Thyroid gland (tissue), 4 donors: ENCODE data around the gene ZIC1. TPM values are rescaled to one million over a fixed set of nuclear protein-coding genes. Genes with fewer than 3 reads are reported as not detected.
A peak's percentile ranks its signal among the peaks of the same experiment; 100 is the strongest.

Source experiments
- DNase-seq, 2 donors: peaks; one replicate each; pipeline ENCODE4 v3.0.0-alpha.2; 2019
- H3K27ac ChIP-seq, 3 donors: fragments of 200-600 bp; sonication (generic); 1 replicate in 2 of 3; 2 replicates in 1 of 3; pipeline ENCODE4 v1.5.1; 2016 to 2019; ENCODE audit warnings: mild to moderate bottlenecking in 1 of 3, moderate library complexity in 1 of 3
- H3K27me3 ChIP-seq: fragments of 200-600 bp; sonication (generic); one replicate; pipeline ENCODE4 v1.5.1; 2019
- H3K36me3 ChIP-seq, 2 donors: fragments of 200-600 bp; sonication (generic); one replicate each; pipeline ENCODE4 v1.5.1; 2016 to 2019
- H3K4me1 ChIP-seq, 2 donors: fragments of 200-600 bp; sonication (generic); one replicate each; pipeline ENCODE4 v1.5.1; 2017 to 2019
- H3K4me3 ChIP-seq, 3 donors: fragments of 200-600 bp; sonication (generic); replicated peaks in 1 of 3; 1 replicate in 2 of 3; 2 replicates in 1 of 3; pipeline ENCODE4 v1.5.1; 2016; ENCODE audit warnings: mild to moderate bottlenecking in 1 of 3
- H3K9me3 ChIP-seq: fragments of 200-600 bp; sonication (generic); one replicate; pipeline ENCODE4 v1.5.1; 2017
- CTCF ChIP-seq, 6 experiments: fragments of 200-600 bp in 3 of 6; fragments of 450-650 bp in 3 of 6; sonication (generic) in 3 of 6; IDR thresholded peaks; one replicate each; pipeline ENCODE4 v1.5.1; 2016 to 2019; ENCODE audit warnings: antibody characterized with exemption in 6 of 6, mild to moderate bottlenecking in 2 of 6, inconsistent platforms in 1 of 6, moderate library complexity in 1 of 6
- POLR2A ChIP-seq, 2 donors: fragments of 450-650 bp; IDR thresholded peaks; one replicate each; pipeline ENCODE4 v1.6.1; 2017; ENCODE audit warnings: antibody characterized with exemption in 2 of 2, mild to moderate bottlenecking in 2 of 2, moderate library complexity in 1 of 2
- WGBS, 2 donors: methylation state at CpG; one replicate each; pipeline ENCODE4 v1.1.5; 2017; 5-methylcytosine and 5-hydroxymethylcytosine counted together
- intact Hi-C: fragments of 100-400 bp; cut with DNase I; formaldehyde crosslinking; loops from one replicate; pipeline ENCODE4 v1.15.1; 2023
- total RNA-seq, 4 donors: library from RNA; depleted of rRNA; stranded (reverse); fragments of >200 nt; gene quantifications; one replicate each; pipeline ENCODE4 v1.2.3, GENCODE V29; 2016

ZIC1 gene
- total RNA-seq, 4 donors from 2014 or later, result not detected

- Histone ChIP-seq H3K36me3 (no peaks in the 10 kb centered on the region), H3K27ac (no peak overlapping the region), H3K27me3 (peaks cover 86% of the 10 kb centered on the region), H3K4me1 (peaks cover 12 to 43% of the 10 kb centered on the region in 2 donors), H3K9me3 (no peaks in the 10 kb centered on the region), H3K4me3 (peak overlapping the region in 1 of 3 donors; percentile 4)
- 4 to 8% methylated on average over 23 to 37 of the region's 61 CpGs for WGBS, 2 donors
- intact Hi-C loops, result no loop called here
- no peak for DNase-seq
- TF ChIP-seq POLR2A (IDR thresholded peaks at IDR 0.05), result no peak
- TF ChIP-seq CTCF (IDR thresholded peaks at IDR 0.05), result no peak
Measured at GRCh38 chr3:147410526-147411237, 1.5 kb downstream of the ZIC1 start.

GRCh38 chr3:147411238-147411814 lies 2.2 kb downstream of the ZIC1 start:
- H3K27ac ChIP-seq, result no peak overlapping the region
- intact Hi-C loops, result no loop called here
- 9% methylated on average over 14 of the region's 14 CpGs for WGBS, 2 donors
- peak overlapping the region in 1 of 3 donors; percentile 4 for H3K4me3 ChIP-seq
- no peaks in the 10 kb centered on the region for H3K36me3 ChIP-seq
- TF ChIP-seq CTCF (IDR thresholded peaks at IDR 0.05) (no peak), POLR2A (IDR thresholded peaks at IDR 0.05) (no peak)
- no peaks in the 10 kb centered on the region for H3K9me3 ChIP-seq
- H3K27me3 ChIP-seq, result peaks cover 86% of the 10 kb centered on the region
- no peak for DNase-seq
- H3K4me1 ChIP-seq, result peaks cover 12 to 43% of the 10 kb centered on the region in 2 donors

- no peak for DNase-seq
- no peaks in the 10 kb centered on the region for H3K36me3 ChIP-seq
- H3K27ac ChIP-seq, result no peak overlapping the region
- peaks cover 81% of the 10 kb centered on the region for H3K27me3 ChIP-seq
- H3K9me3 ChIP-seq, result no peaks in the 10 kb centered on the region
- 11 to 13% methylated on average over 20 of the region's 20 CpGs for WGBS, 2 donors
- H3K4me3 ChIP-seq, result no peak overlapping the region
- intact Hi-C loops, result no loop called here
- TF ChIP-seq POLR2A (IDR thresholded peaks at IDR 0.05) (no peak), CTCF (IDR thresholded peaks at IDR 0.05) (no peak)
- H3K4me1 ChIP-seq, result peaks cover 12 to 43% of the 10 kb centered on the region in 2 donors
Measured at GRCh38 chr3:147411815-147412241, 2.7 kb downstream of the ZIC1 start.

- 14 to 20% methylated on average over 32 of the region's 32 CpGs for WGBS, 2 donors
- TF ChIP-seq CTCF (IDR thresholded peaks at IDR 0.05) (no peak), POLR2A (IDR thresholded peaks at IDR 0.05) (no peak)
- Histone ChIP-seq H3K9me3 (no peaks in the 10 kb centered on the region), H3K36me3 (no peaks in the 10 kb centered on the region), H3K27me3 (peaks cover 77% of the 10 kb centered on the region), H3K4me1 (peaks cover 12 to 39% of the 10 kb centered on the region in 2 donors), H3K27ac (no peak overlapping the region), H3K4me3 (no peak overlapping the region)
- DNase-seq, result no peak
- intact Hi-C loops, result no loop called here
Measured at GRCh38 chr3:147412261-147412916, 3.2 kb downstream of the ZIC1 start.
